HG03196 (cell line): ENCODE results near the gene CSNK2B.

Experiments
- ATAC-seq: cut with Tn5 transposase; IDR thresholded peaks from one replicate; pipeline ENCODE4 v1.9.1; 2021; ENCODE audit not compliant: unreplicated experiment

Gene CSNK2B

GRCh38 chr6:31636698-31637596, 28.9 kb upstream of the CSNK2B start:
- ATAC-seq, result no peak

- no peak for ATAC-seq
These were observed 26.8 kb upstream of the CSNK2B start for GRCh38 chr6:31639043-31639442.

DNA sequence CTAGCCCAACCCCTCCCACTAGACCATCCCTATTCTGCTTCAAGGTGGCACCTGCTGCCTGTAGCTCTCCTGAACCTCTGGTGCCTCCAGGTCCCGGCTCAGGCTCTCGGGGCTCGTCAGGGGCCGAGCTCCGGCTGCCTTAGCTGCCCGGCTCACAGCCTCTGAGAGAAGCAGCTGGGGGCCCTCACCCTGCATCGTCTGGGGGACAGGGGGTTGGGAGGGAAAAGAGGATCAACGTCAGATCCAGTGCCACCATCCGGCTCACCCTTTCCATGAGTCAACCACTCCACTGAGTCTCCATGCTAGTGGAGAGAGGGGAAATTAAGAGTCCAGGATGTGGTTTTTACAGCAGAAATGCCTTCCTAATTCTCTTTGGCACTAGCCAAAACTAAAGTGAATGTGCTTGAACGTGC, 26.4 kb upstream of the CSNK2B start:
- ATAC-seq, result no peak

- no peak for ATAC-seq
These were observed 25.3 kb upstream of the CSNK2B start for GRCh38 chr6:31640612-31641011.

- ATAC-seq, result no peak
These were observed 24.5 kb upstream of the CSNK2B start for GRCh38 chr6:31641370-31641769.

DNA sequence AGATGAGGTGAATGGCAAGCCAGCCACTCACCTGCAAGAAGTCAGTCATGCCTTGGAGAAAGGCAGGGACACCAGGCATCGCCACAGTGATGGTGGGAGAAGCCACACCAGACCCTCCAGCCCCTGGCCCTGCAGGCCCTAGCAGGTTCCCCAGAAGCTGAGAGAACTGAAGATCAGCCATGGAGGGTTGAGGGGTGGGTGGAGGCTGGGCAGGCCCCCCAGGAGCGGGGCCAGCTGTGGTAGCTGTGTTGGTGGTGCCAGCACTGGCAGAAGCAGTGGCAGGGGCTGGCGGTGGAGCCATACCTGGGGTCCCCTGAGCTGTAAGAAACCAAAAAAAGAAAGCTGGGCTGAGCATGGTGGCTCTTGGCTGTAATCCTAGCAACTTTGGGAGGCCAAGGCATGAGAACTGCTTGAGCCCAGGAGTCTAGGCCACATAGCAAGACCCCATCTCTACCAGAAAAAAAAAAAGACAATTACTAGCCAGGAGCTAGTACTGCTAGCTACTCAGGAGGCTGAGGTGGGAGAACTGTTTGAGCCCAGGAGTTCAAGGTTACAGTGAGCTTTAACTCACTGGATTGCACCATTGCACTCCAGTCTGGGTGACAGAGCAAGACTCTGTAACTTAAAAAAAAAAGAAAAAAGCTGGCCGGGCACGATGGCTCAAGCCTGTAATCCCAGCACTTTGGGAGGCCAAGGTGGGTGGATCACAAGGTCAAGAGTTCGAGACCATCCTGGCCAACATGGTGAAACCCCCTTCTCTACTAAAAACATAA, 22.9 kb upstream of the CSNK2B start:
- no peak for ATAC-seq

- ATAC-seq, result no peak
These were observed 21.9 kb upstream of the CSNK2B start for GRCh38 chr6:31643818-31644454.

DNA sequence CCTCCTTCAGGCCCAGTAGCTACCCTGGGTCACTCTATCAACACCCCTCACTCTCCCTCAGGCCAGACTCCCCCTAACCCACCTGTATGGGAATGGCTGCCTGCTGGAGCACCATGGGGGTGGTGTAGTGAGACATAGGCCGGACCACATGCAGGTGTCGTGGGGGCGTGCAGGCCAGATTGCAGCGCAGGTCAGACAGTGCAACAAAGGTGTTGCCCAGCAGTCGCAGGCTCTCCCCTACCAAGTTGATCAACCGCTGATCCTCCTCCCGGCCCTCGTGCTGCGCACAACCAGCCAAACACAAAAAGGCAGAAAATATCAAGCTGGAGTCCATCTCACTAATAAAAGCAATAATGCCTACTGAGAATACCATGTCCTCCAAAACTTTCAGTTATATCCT, 20.6 kb upstream of the CSNK2B start:
- ATAC-seq, result no peak

DNA sequence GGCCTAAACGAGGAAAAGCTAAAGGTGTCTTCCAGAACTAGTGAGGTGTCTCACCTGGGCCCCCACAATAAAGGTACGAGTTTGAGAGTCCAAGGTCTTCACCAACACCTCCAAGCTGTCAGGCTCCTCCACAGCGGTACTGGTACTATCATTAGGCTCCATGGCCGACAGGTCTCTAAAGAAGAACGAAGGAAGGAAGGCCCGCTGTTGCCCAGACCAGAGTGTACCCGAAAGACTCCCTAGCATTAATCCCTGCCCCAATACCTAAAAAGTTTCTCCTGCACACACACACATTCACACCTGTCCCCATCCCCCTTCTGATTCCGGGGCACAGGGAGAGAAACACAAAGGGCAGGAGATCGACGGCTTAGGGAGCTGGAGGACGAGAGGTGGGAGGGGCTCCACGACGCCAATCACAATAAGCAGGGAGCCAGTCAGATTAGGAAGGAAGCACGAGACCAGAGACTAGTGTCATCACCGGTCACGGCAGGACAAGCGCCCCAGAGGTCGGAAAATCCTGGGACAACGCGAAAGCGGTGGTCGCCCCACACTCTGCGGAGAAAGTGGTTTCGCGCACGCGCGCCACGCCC, 14.2 kb upstream of the CSNK2B start:
- ATAC-seq, result peak; percentile 26

- peak; percentile 64 for ATAC-seq
These were observed 12.8 kb upstream of the CSNK2B start for GRCh38 chr6:31652925-31653724.

DNA sequence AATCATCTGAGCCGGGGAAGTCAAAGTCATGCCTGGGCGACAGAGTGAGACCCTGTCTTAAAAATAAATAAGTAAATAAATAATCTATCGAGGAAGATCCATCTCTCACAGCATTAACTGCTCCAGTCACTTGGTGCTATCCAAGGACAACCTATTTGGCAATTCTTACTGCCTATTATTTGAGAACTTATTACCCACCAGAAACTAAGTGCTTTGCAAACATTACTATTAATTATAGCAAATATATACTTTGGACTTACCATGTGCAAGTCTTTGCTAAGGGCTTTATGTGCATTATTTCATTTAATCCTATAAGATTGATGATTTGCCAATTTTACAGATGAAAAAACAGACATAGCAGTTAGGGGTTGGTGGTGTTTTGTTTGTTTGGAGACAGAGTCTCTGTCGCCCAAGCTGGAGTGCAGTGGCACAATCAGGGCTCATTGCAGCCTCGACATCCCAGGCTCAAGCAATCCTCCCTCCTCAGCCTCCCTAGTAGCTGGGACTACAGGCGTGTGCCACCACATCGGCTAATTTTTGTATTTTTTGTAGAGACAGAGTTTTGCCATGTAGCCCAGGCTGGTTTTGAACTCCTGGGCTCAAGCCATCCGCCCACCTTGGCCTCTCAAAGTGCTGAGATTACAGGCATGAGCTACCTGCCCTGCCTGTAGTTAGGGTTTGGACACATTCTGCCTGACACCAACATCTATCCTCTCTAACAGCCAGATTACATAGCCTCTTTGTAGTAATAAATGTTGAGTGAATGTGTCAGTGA, 11.1 kb upstream of the CSNK2B start:
- ATAC-seq, result no peak

- no peak for ATAC-seq
These were observed 10.3 kb upstream of the CSNK2B start, which contains the start of gene APOM for GRCh38 chr6:31655349-31656237. TSS of gene APOM (plus strand) at chr6:31655894. CDS start at chr6:31655967, 73 bp downstream.

DNA sequence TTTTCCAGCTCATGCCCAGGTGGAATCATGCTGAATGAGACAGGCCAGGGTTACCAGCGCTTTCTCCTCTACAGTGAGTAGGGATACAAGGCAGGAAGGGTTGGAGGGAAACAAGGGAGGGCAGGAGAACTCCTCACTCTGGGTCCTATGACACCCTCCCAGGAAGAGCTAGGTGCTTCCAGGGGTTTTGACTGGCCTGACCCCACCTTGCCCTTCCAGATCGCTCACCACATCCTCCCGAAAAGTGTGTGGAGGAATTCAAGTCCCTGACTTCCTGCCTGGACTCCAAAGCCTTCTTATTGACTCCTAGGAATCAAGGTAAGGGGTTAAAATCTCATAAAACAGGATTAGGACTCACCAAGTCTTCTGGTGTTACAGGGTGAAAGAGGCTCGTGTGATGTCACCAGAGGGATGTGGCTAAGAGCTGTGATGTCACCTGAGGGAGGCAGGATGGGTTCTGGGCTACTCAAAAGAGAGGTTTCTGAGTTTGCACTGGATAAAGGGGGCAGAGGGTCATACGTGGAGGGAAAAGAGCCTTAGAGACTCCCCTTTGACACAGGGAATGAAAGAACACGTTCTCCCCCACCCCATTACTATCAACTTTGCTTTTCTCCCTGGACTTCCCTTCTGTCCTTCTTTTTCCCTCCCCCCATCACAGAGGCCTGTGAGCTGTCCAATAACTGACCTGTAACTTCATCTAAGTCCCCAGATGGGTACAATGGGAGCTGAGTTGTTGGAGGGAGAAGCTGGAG, 8.3 kb upstream of the CSNK2B start:
- ATAC-seq, result no peak

DNA sequence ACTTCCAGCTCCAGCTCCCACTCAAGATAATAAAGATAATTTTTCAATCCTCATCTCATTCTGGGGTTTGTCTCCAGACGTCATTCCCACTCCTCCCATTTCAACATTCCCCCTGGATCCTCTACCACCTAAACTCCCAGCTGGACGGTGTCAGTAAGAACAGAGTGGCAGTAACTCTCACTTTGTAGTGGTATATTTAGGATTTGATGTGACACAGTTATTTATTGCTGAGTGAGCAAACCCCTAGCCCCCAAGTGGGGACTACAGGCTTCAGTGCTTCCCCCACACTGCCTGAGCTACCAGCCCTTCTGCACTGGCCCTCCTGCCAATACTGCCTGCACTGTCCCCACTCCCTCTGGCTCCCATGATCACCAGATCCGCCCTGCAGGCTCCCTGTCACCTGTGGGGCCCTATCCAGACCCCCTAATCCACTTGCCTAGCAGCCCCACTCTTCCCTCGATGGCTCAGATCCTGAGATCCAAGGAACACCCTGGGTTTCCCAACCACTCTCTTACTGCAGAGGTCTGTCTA, 7.7 kb upstream of the CSNK2B start:
- no peak for ATAC-seq

DNA sequence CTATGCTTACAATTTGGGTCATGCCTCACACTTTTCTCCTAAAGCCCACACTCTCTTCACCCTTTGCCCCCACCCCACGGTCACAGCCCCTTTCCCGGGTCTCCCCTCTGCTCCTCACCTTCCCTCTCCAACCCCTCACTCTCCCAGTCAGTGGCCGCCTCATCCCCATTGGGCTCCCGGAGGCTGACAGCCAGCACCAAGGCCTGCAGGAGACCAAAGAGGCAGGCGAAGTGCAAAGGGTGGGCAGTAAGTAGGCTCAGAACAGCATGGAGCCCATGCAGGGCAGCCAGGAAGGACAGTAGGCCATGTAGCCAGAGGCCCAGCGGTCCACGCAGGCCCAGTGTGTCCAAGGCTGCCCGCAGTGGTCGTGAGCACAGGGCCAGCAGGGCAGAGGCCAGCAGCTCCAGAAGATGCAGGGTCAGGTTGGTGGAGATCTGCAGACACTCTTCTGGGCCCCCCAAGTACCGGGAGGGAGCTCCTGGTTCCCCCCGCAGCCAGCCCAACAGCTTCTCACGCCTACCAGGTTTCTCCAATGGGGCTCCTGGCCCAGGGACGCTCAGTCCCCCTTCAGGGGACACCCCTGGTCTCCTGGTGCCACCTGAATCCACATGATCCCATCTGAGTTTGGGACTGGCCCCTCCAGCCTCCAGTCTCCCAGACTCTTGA, 6.8 kb upstream of the CSNK2B start:
- ATAC-seq, result no peak

DNA sequence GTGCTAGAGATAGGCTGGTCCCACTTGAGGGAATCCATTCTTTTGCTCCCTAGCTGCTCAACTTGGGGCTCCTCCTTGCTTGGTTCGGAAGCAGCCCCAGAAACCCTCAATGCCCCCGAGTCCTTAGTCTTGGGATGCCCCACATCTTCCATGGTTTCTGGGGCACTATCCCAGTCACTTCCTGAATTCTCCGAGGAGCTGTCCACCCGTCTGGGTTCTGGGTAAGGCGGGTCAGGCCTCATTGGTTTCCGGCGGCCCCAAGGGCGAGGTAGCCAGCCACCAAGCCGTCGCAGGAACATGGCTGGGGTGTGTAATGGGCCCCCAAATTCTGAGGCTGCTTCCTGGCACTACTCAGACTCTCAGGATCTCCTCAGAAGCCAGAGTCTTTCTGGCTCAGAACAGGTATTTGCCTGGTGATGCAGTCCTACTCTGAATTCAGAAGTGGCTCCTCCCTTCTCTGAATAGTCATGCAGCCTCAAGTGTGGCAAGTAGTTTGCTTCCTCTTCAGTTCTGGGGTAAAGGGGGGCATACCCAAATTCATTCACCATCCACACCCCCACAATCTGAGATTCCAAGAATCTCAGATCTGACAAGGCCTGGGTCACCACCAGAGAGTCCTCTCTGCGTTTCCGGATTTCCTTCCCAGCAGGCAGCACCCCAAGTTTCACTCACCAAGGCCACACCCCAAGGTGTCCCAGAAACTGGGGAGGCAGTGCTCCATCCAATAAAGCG, 6.1 kb upstream of the CSNK2B start:
- no peak for ATAC-seq
